Esophagus muscularis mucosa (tissue), 4 donors: ENCODE results near the gene IKZF3.

Experiments
- CTCF ChIP-seq, 3 experiments: fragments of 200-600 bp in 2 of 3; fragments of 450-650 bp in 1 of 3; sonication (generic) in 2 of 3; IDR thresholded peaks; one replicate each; pipeline ENCODE4 v1.5.1; 2017 to 2019; ENCODE audit warnings: antibody characterized with exemption in 3 of 3, mild to moderate bottlenecking in 2 of 3, moderate library complexity in 1 of 3
- EP300 ChIP-seq: sonication (generic); formaldehyde crosslinking; IDR thresholded peaks from one replicate; pipeline ENCODE4 v1.6.1; 2017; ENCODE audit warnings: antibody characterized with exemption
- POLR2A ChIP-seq: fragments of 450-650 bp; IDR thresholded peaks from one replicate; pipeline ENCODE4 v1.6.1; 2017; ENCODE audit warnings: antibody characterized with exemption, moderate library complexity, mild to moderate bottlenecking, low read depth
- POLR2AphosphoS5 ChIP-seq, 2 donors: sonication (generic); formaldehyde crosslinking; IDR thresholded peaks; one replicate each; pipeline ENCODE4 v1.6.1; 2017; ENCODE audit warnings: antibody characterized with exemption in 2 of 2

GRCh38 chr17:39753514-39754160, 110.5 kb downstream of the IKZF3 start:
- TF ChIP-seq CTCF (IDR thresholded peaks at IDR 0.05), result no peak
- TF ChIP-seq POLR2A, result no peak
- TF ChIP-seq EP300, result no peak
- no peak for TF ChIP-seq POLR2AphosphoS5 (IDR thresholded peaks at IDR 0.05)
